IPS-NIHi11 (cell line): Measurements from ENCODE around the gene ABLIM2.

Experiments used
- DNase-seq: peaks from one replicate; pipeline ENCODE4 v3.0.0; 2012; ENCODE audit warnings: mixed read lengths, low spot score

The ABLIM2 gene

GRCh38 chr4:8103421-8104390 is 54.9 kb downstream of the ABLIM2 start:
- peak; percentile 62 for DNase-seq

- DNase-seq = no peak
Measured at GRCh38 chr4:8102831-8103230, 55.8 kb downstream of the ABLIM2 start.

- no peak for DNase-seq
Measured at GRCh38 chr4:8102076-8102355, 56.6 kb downstream of the ABLIM2 start.

GRCh38 chr4:8101213-8102075 is 57.2 kb downstream of the ABLIM2 start:
- DNase-seq = no peak

GRCh38 chr4:8099981-8100464 is 58.6 kb downstream of the ABLIM2 start:
- no peak for DNase-seq

- no peak for DNase-seq
Measured at GRCh38 chr4:8098506-8098905, 60.1 kb downstream of the ABLIM2 start.

GRCh38 chr4:8097721-8098345 is 60.8 kb downstream of the ABLIM2 start:
- DNase-seq = no peak

- DNase-seq = no peak
Measured at GRCh38 chr4:8097141-8097541, 61.5 kb downstream of the ABLIM2 start.

- no peak for DNase-seq
Measured at GRCh38 chr4:8096690-8097061, 61.9 kb downstream of the ABLIM2 start.

GRCh38 chr4:8095956-8096689 is 62.5 kb downstream of the ABLIM2 start:
- no peak for DNase-seq

- no peak for DNase-seq
Measured at GRCh38 chr4:8093587-8094274, 64.9 kb downstream of the ABLIM2 start.

GRCh38 chr4:8092282-8092681 is 66.3 kb downstream of the ABLIM2 start:
- DNase-seq = no peak

- DNase-seq = no peak
Measured at GRCh38 chr4:8090744-8091301, 67.8 kb downstream of the ABLIM2 start.

- DNase-seq = no peak
Measured at GRCh38 chr4:8090312-8090711, 68.3 kb downstream of the ABLIM2 start.

- DNase-seq = no peak
Measured at GRCh38 chr4:8089862-8090261, 68.8 kb downstream of the ABLIM2 start.

GRCh38 chr4:8088966-8089491 is 69.6 kb downstream of the ABLIM2 start:
- no peak for DNase-seq

GRCh38 chr4:8087921-8088495 is 70.6 kb downstream of the ABLIM2 start:
- DNase-seq = no peak

GRCh38 chr4:8086783-8087445 is 71.7 kb downstream of the ABLIM2 start:
- no peak for DNase-seq

- no peak for DNase-seq
Measured at GRCh38 chr4:8085491-8086117, 73.0 kb downstream of the ABLIM2 start.
